LNCAP (cell line): ENCODE data around the gene WSB1.

Source experiments
- CTCF ChIP-seq: fragments of 450-650 bp; IDR thresholded peaks from 2 replicates; pipeline ENCODE4 v1.5.1; 2017; ENCODE audit warnings: mild to moderate bottlenecking

The WSB1 gene

GRCh38 chr17:27313301-27313700 is 19.4 kb downstream of the WSB1 start:
- TF ChIP-seq CTCF = no peak

GRCh38 chr17:27315322-27315721 is 21.4 kb downstream of the WSB1 start:
- no peak for TF ChIP-seq CTCF

- no peak for TF ChIP-seq CTCF
These were observed 22.0 kb downstream of the WSB1 start for GRCh38 chr17:27315796-27316465.

GRCh38 chr17:27318228-27318627 is 24.3 kb downstream of the WSB1 start:
- no peak for TF ChIP-seq CTCF

GRCh38 chr17:27318633-27319032 is 24.7 kb downstream of the WSB1 start:
- no peak for TF ChIP-seq CTCF

- TF ChIP-seq CTCF = no peak
These were observed 25.8 kb downstream of the WSB1 start for GRCh38 chr17:27319541-27320221.

- no peak for TF ChIP-seq CTCF
These were observed 26.3 kb downstream of the WSB1 start for GRCh38 chr17:27320222-27320560.
